Measurements from ENCODE around the gene CFAP410. TPM values are rescaled to one million over a fixed set of nuclear protein-coding genes. Genes with fewer than 3 reads are reported as not detected.
A peak's percentile ranks its signal among the peaks of the same experiment; 100 is the strongest.
"Not testable (repeated sequence)": the region's sequence is repeated elsewhere in the genome, so short reads cannot be mapped to it uniquely, and the experiment has no call there.

Gene CFAP410
- total and polyA plus RNA-seq, 2 of the 4 experiments (the other 2 are of a cell fraction), result 3.8 to 10.3 TPM

DNA sequence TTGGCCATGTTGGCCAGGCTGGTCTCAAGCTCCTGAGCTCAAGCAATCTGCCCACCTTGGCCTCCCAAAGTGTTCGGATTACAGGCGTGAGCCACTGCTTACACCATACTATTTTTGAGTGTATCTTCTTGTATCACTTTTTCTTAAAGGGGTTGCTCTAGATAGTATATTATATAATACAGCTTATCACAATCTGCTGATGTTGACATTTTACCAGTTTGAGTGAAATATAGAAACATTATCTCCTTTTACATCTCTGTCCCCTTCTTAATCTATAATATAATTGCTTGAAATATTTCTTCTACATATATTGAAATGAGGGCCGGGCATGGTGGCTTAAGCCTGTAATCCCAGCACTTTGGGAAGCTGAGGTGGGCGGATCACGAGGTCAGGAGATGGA, 22.7 kb upstream of the CFAP410 start:
- H3K4ac ChIP-seq (ENCODE audit: low read depth, low read length); H3K4me1 ChIP-seq (ENCODE audit: control insufficient read depth, insufficient read depth, low read length); intact Hi-C loops (cut with micrococcal nuclease); H3K36me3 ChIP-seq (ENCODE audit: control insufficient read depth, insufficient read depth, low read length); H4K8ac ChIP-seq (ENCODE audit: low read depth in 2 of 2, low read length in 2 of 2); H2AK9ac ChIP-seq (replicated peaks; ENCODE audit: low read depth, low read length, poor library complexity); H3K9me1 ChIP-seq (ENCODE audit: insufficient read depth, low read length); in situ Hi-C loops (cut with MboI; ENCODE audit: low sequenced_read_pairs); H2BK5ac ChIP-seq (ENCODE audit: low read depth, low read length, poor library complexity, severe bottlenecking); H3K9me3 ChIP-seq (ENCODE audit: control insufficient read depth, insufficient read depth, low read length); BruUV-seq (replicated peaks); H3K4me3 ChIP-seq (ENCODE audit: insufficient read depth, low read depth, low read length); H2BK15ac ChIP-seq (ENCODE audit: low read depth, low read length); H3K14ac ChIP-seq (replicated peaks; ENCODE audit: low read depth, low read length); H3K79me1 ChIP-seq (ENCODE audit: low read depth in 1 of 2, low read length in 2 of 2); H2BK20ac ChIP-seq (ENCODE audit: low read depth, low read length); H4K5ac ChIP-seq (ENCODE audit: low read depth, low read length); dilution Hi-C loops (cut with HindIII; ENCODE audit: low sequenced_read_pairs, unreplicated experiment); H3K56ac ChIP-seq (ENCODE audit: extremely low read depth, insufficient read depth, low read length); DNase-seq; H2BK120ac ChIP-seq (ENCODE audit: low read depth, low read length); ATAC-seq (ENCODE audit: low read depth); H2AFZ ChIP-seq (replicated peaks; ENCODE audit: low read length, poor library complexity); H3K27ac ChIP-seq (ENCODE audit: insufficient read depth, low read length); POLR2A ChIA-PET (ENCODE audit: unreplicated experiment); H3K23ac ChIP-seq (ENCODE audit: low read depth, low read length); H4K91ac ChIP-seq (ENCODE audit: insufficient read depth, low read depth, low read length); CTCF ChIA-PET; H3K4me2 ChIP-seq (ENCODE audit: low read depth, low read length); H3K18ac ChIP-seq (ENCODE audit: low read depth, low read length); H4K20me1 ChIP-seq (ENCODE audit: insufficient read depth, low read length); H2AK5ac ChIP-seq (ENCODE audit: low read depth, low read length); H3K9ac ChIP-seq (ENCODE audit: low read depth, low read length); H3K27me3 ChIP-seq (ENCODE audit: control insufficient read depth, insufficient read depth, low read length): not testable (repeated sequence)
- peak; percentile 53 for TF ChIP-seq MAFK (IDR thresholded peaks at IDR 0.05; ENCODE audit: low read depth, low read length)
- WGBS, 2 experiments (ENCODE audit: extremely low coverage in 2 of 2, insufficient read length in 1 of 2), result no CpG with 5 or more reads among the region's 5 CpGs
